K562 (cell line): ENCODE data around the gene IBA57. TPM values are rescaled to one million over a fixed set of nuclear protein-coding genes. Genes with fewer than 3 reads are reported as not detected.

Source experiments
- ATAC-seq: fragments of 200-7000 bp; cut with Tn5 transposase; 3 replicates; pipeline ENCODE4 v1.9.1; 2020; ENCODE audit warnings: moderate library complexity
- BruUV-seq: library from RNA; stranded (reverse); fragments of 400-500 nt; replicated peaks from 2 replicates; lab custom pipeline; 2021; lab: Mats Ljungman, UMichigan
- CTCF ChIA-PET: fragments of 300-600 bp; formaldehyde crosslinking; extraction: SDS; loops from one replicate; lab custom pipeline; 2021; ENCODE audit warnings: low intra/inter-chr PET ratio; lab: Yijun Ruan, JAX
- POLR2A ChIA-PET: fragments of 300-600, 350-650 bp; sonication (Branson Sonifier 250); formaldehyde crosslinking; extraction: SDS; loops from one replicate; lab custom pipeline; 2021; ENCODE audit warnings: antibody characterized with exemption, inconsistent platforms; lab: Yijun Ruan, JAX
- DNase-seq, 4 experiments: peaks; one replicate each; pipeline versions ENCODE4 v3.0.0 to v3.0.0-alpha.2; 2011 to 2018; ENCODE audit warnings: low spot score in 3 of 4, mixed read lengths in 3 of 4; ENCODE audit errors: extremely low read depth in 1 of 4
- FAIRE-seq: peaks from 2 replicates; lab custom pipeline; 2011; peaks lifted over from hg19 to GRCh38; lab: Jason Lieb, UNC
- H2AFZ ChIP-seq: 2 replicates; pipeline ENCODE4 v1.6.0; 2011; ENCODE audit warnings: low read depth, low read length, control low read depth, inconsistent platforms
- H3K27ac ChIP-seq: fragments of 200-600 bp; 3 replicates; pipeline ENCODE4 v1.8.0; 2011; ENCODE audit warnings: low read depth, mild to moderate bottlenecking, control low read depth, inconsistent platforms, low read length, moderate library complexity, mixed read lengths; ENCODE audit errors: extremely low read depth
- H3K27me3 ChIP-seq, 2 experiments: fragments of 300-600 bp in 1 of 2; 2 replicates in 1 of 2; 3 replicates in 1 of 2; pipeline versions ENCODE4 v1.6.0 to v1.8.0; 2011; ENCODE audit warnings: inconsistent platforms in 2 of 2, low read length in 2 of 2, mild to moderate bottlenecking in 1 of 2, mixed read lengths in 1 of 2, moderate library complexity in 1 of 2; ENCODE audit not compliant: control insufficient read depth in 2 of 2, insufficient read depth in 2 of 2
- H3K36me3 ChIP-seq: fragments of 300-600 bp; 3 replicates; pipeline ENCODE4 v1.8.0; 2011; ENCODE audit warnings: mild to moderate bottlenecking, low read length, inconsistent platforms; ENCODE audit not compliant: control insufficient read depth, insufficient read depth
- H3K4me1 ChIP-seq, 2 experiments: fragments of 200-600 bp in 1 of 2; replicated peaks in 1 of 2; 2 replicates in 1 of 2; 3 replicates in 1 of 2; pipeline versions ENCODE4 v1.5.1 to v1.8.0; 2011; ENCODE audit warnings: inconsistent platforms in 2 of 2, low read length in 2 of 2, mild to moderate bottlenecking in 1 of 2, mixed read lengths in 1 of 2, moderate library complexity in 1 of 2; ENCODE audit not compliant: control insufficient read depth in 2 of 2, insufficient read depth in 2 of 2
- H3K4me2 ChIP-seq: 2 replicates; pipeline ENCODE4 v1.6.1; 2011; ENCODE audit warnings: low read length, control low read depth, inconsistent platforms, mixed read lengths; ENCODE audit not compliant: insufficient read depth
- H3K4me3 ChIP-seq: fragments of 200-600 bp; sonication (generic), shearing (Covaris generic); 2 replicates; pipeline ENCODE4 v1.5.1; 2016; ENCODE audit warnings: control low read depth, inconsistent platforms
- H3K79me2 ChIP-seq: fragments of 200-600 bp; 3 replicates; pipeline ENCODE4 v1.8.0; 2011; ENCODE audit warnings: low read length, inconsistent platforms; ENCODE audit not compliant: control insufficient read depth, insufficient read depth
- H3K9ac ChIP-seq, 2 experiments: 2 replicates each; pipeline versions ENCODE4 v1.6.0 to v1.6.1; 2011; ENCODE audit warnings: low read depth in 2 of 2, low read length in 2 of 2, control low read depth in 1 of 2, inconsistent platforms in 1 of 2, mild to moderate bottlenecking in 1 of 2, mixed read lengths in 1 of 2; ENCODE audit not compliant: insufficient read depth in 1 of 2
- H3K9me1 ChIP-seq: one replicate; pipeline ENCODE4 v1.6.0; 2011; ENCODE audit warnings: inconsistent platforms, mild to moderate bottlenecking, low read length, moderate library complexity; ENCODE audit not compliant: control insufficient read depth, insufficient read depth
- H3K9me3 ChIP-seq: replicated peaks from 2 replicates; pipeline ENCODE4 v1.5.1; 2011; ENCODE audit warnings: low read depth, low read length, inconsistent platforms; ENCODE audit not compliant: control insufficient read depth, insufficient read depth
- H4K20me1 ChIP-seq: replicated peaks from 2 replicates; pipeline ENCODE4 v1.6.1; 2011; ENCODE audit warnings: low read length, inconsistent platforms, mixed read lengths; ENCODE audit not compliant: control insufficient read depth, insufficient read depth
- CCNT2 ChIP-seq: IDR thresholded peaks from 2 replicates; pipeline ENCODE4 v1.6.1; 2011; ENCODE audit warnings: borderline replicate concordance, low read depth, mild to moderate bottlenecking, moderate library complexity, mixed read lengths, low read length; ENCODE audit not compliant: insufficient read length; ENCODE audit errors: extremely low read depth
- HDAC1 ChIP-seq, 2 experiments: fragments of 450-650 bp; IDR thresholded peaks; 2 replicates each; pipeline ENCODE4 v1.6.1; 2016 to 2017; ENCODE audit warnings: inconsistent platforms in 1 of 2, mild to moderate bottlenecking in 1 of 2, moderate library complexity in 1 of 2
- PREB ChIP-seq: sonication (generic); formaldehyde crosslinking; IDR thresholded peaks from 2 replicates; pipeline ENCODE4 v1.8.1; 2023; ENCODE audit warnings: mild to moderate bottlenecking, missing genetic modification reagents
- SREBF1 ChIP-seq: fragments of 150-350 bp; IDR thresholded peaks from 2 replicates; pipeline ENCODE4 v1.6.1; 2014; ENCODE audit warnings: antibody characterized with exemption, low read depth, low read length, borderline replicate concordance
- ZBTB43 ChIP-seq: sonication (generic); formaldehyde crosslinking; IDR thresholded peaks from 2 replicates; pipeline ENCODE4 v1.8.0; 2023; ENCODE audit warnings: mild to moderate bottlenecking, missing genetic modification reagents
- ZC3H11A ChIP-seq: IDR thresholded peaks from 2 replicates; pipeline ENCODE4 v1.6.1; 2012; ENCODE audit warnings: low read depth, low read length, improper control_type of control experiment
- ZNF318 ChIP-seq, 2 experiments: fragments of 450-650 bp; IDR thresholded peaks; 2 replicates each; pipeline ENCODE4 v1.6.1; 2016; ENCODE audit warnings: mild to moderate bottlenecking in 2 of 2, borderline replicate concordance in 1 of 2, low read depth in 1 of 2, moderate library complexity in 1 of 2
- WGBS: fragments of 100-300 bp; shearing (Covaris generic); methylation state at CpG from one replicate; pipeline ENCODE4 v1.1.6; 2016; ENCODE audit warnings: low coverage, mixed read lengths; ENCODE audit not compliant: insufficient coverage; ENCODE audit errors: missing lambda C conversion rate; 5-methylcytosine and 5-hydroxymethylcytosine counted together
- in situ Hi-C: fragments of 300-500 bp; cut with MboI; formaldehyde crosslinking; loops from 4 replicates; pipeline ENCODE4 v1.15.0; 2018; ENCODE audit warnings: inconsistent platforms, mixed read lengths
- intact Hi-C: fragments of 100-400 bp; cut with micrococcal nuclease; formaldehyde crosslinking; loops from 2 replicates; pipeline ENCODE4 v1.14.2; 2022
- polyA plus RNA-seq, 8 experiments: library from polyadenylated mRNA; depleted of rRNA in 4 of 8; stranded (reverse) in 5 of 8; unstranded in 3 of 8; fragments of >200 nt; fragmentation: Nextera tagmentation in 2 of 8; fragmentation: Illumina TruSeq in 1 of 8; extraction: Ambion mirVana in 2 of 8; extraction: Trizol in 1 of 8; gene quantifications; 2 replicates each; pipeline versions ENCODE4 v1.2.1 to v1.2.3, GENCODE V29; 2011 to 2014; ENCODE audit warnings: inconsistent platforms in 1 of 8, missing spikeins in 1 of 8
- total RNA-seq, 7 experiments: library from RNA; depleted of rRNA in 6 of 7; stranded (reverse); fragments of >200 nt in 6 of 7; fragmentation: Illumina TruSeq in 2 of 7; extraction: Trizol in 2 of 7; gene quantifications; 2 replicates each; pipeline versions ENCODE4 v1.2.1 to v1.2.3, GENCODE V29; 2011 to 2021; ENCODE audit warnings: low replicate concordance in 1 of 7

Gene IBA57
- total and polyA plus RNA-seq, 9 of the 15 experiments (the other 6 are each of a cell fraction or from before 2014, with no cell fraction given): 0.77 to 15.5 (median 2.7) TPM

- TF ChIP-seq PREB: no peak
Measured at GRCh38 chr1:228180271-228180958, 14.8 kb downstream of the IBA57 start (continued).

GRCh38 chr1:228180959-228181644 lies 15.5 kb downstream of the IBA57 start:
- in situ Hi-C loops: no loop called here
- BruUV-seq: no TSS peak
- no peaks in the 10 kb centered on the region for H3K9me1 ChIP-seq
- H3K36me3 ChIP-seq: no peaks in the 10 kb centered on the region
- WGBS: 65% methylated on average over 7 of the region's 7 CpGs
- no peaks in the 10 kb centered on the region for H3K9me3 ChIP-seq
- H3K4me1 ChIP-seq: peaks cover 22 to 24% of the 10 kb centered on the region in 2 experiments; a peak in 4 of 5 replicates
- H2AFZ ChIP-seq: no peak overlapping the region
- ATAC-seq: no peak
- no peaks in the 10 kb centered on the region for H3K27me3 ChIP-seq
- intact Hi-C loops: loop anchor here (5.0 kb wide), 1 partner anchor 49 kb away; no protein-coding TSS in a partner anchor
- H3K27ac ChIP-seq: no peak overlapping the region
- no peak overlapping the region for H3K9ac ChIP-seq
- H4K20me1 ChIP-seq: 0 out of 2 replicates have a peak, but pooled peaks cover 4% of the 10 kb centered on the region
- no peak for DNase-seq
- H3K79me2 ChIP-seq: no peaks in the 10 kb centered on the region
- H3K4me2 ChIP-seq: no peak overlapping the region
- no peak for FAIRE-seq
- ChIA-PET POLR2A (interaction anchor here (0.6 kb wide), 1 partner anchor 30 kb away, joined by 3 read pairs; no protein-coding TSS in a partner anchor), CTCF (no interaction called here)
- no peak overlapping the region for H3K4me3 ChIP-seq
- TF ChIP-seq CCNT2 (no peak), SREBF1 (no peak), ZBTB43 (CRISPR knock-in tag) (no peak), ZNF318 (IDR thresholded peaks at IDR 0.05; ENCODE audit: borderline replicate concordance in 1 of 2, low read depth in 1 of 2) (no peak), HDAC1 (IDR thresholded peaks at IDR 0.05) (no peak), ZC3H11A (no peak)
